Left lung (tissue), 10 donors: ENCODE data around the gene GNAO1. TPM values are rescaled to one million over a fixed set of nuclear protein-coding genes. Genes with fewer than 3 reads are reported as not detected.

Source experiments
- ATAC-seq: fragments of 200-7000 bp; cut with Tn5 transposase; one replicate; pipeline ENCODE4 v1.9.1; 2020; ENCODE audit warnings: moderate library complexity
- DNase-seq, 4 donors: peaks; one replicate each; pipeline ENCODE4 v3.0.0-alpha.2; 2013 to 2020
- H3K27ac ChIP-seq, 2 donors: fragments of 200-600 bp; sonication (generic) in 1 of 2; one replicate each; pipeline versions ENCODE4 v1.5.0 to v1.8.0; 2020 to 2021
- H3K27me3 ChIP-seq, 2 donors: fragments of 200-600 bp; sonication (generic) in 1 of 2; one replicate each; pipeline versions ENCODE4 v1.5.0 to v1.8.0; 2020 to 2021
- H3K36me3 ChIP-seq, 2 donors: fragments of 200-600 bp; sonication (generic) in 1 of 2; one replicate each; pipeline versions ENCODE4 v1.5.0 to v1.8.0; 2020 to 2021
- H3K4me1 ChIP-seq, 2 donors: fragments of 200-600 bp; one replicate each; pipeline ENCODE4 v1.8.0; 2021
- H3K4me3 ChIP-seq, 2 donors: fragments of 200-600 bp; sonication (generic) in 1 of 2; one replicate each; pipeline versions ENCODE4 v1.5.0 to v1.8.0; 2020 to 2021; ENCODE audit warnings: mild to moderate bottlenecking in 1 of 2
- H3K9me3 ChIP-seq, 2 donors: fragments of 200-600 bp; sonication (generic) in 1 of 2; one replicate each; pipeline versions ENCODE4 v1.5.0 to v1.8.0; 2020 to 2021
- intact Hi-C, 2 donors: fragments of 100-400 bp; cut with DNase I; formaldehyde crosslinking; loops; one replicate each; pipeline versions ENCODE4 v1.11.2 to v1.14.2; 2022
- polyA plus RNA-seq, 6 donors: library from polyadenylated mRNA; unstranded; fragments of 120-200 nt; gene quantifications; one replicate each; pipeline ENCODE4 v1.2.1, GENCODE V29; 2013; ENCODE audit not compliant: insufficient read length in 6 of 6
- total RNA-seq, 2 donors: library from RNA; stranded (reverse); fragmentation: NEBNext Ultra II Directional; extraction: Animal tissue kit (Norgen Biotek cat#: 25700); gene quantifications; one replicate each; pipeline ENCODE4 v1.2.1, GENCODE V29; 2021
- TF ChIP-seq, protein P1 (sequence below), 2 donors: fragments of 200-600 bp; sonication (generic) in 1 of 2; IDR thresholded peaks; one replicate each; pipeline versions ENCODE4 v1.5.0 to v1.8.0; 2021; ENCODE audit warnings: antibody characterized with exemption in 2 of 2
- donor health status: DM: no; HTN: yes; CAD: no.
- donor health status: DM: no; HTN: no; CAD: no.

The GNAO1 gene
- total and polyA plus RNA-seq, 8 donors, result 1.3 to 34.1 (median 22.2) TPM

- Histone ChIP-seq H3K27ac (no peak overlapping the region), H3K9me3 (no peaks in the 10 kb centered on the region), H3K27me3 (no peaks in the 10 kb centered on the region), H3K4me3 (no peak overlapping the region), H3K4me1 (no peaks in the 10 kb centered on the region), H3K36me3 (no peaks in the 10 kb centered on the region)
- ATAC-seq, result peak; percentile 63
- no peak for DNase-seq
- intact Hi-C loops, result no loop called here
- TF ChIP-seq, protein P1, sequence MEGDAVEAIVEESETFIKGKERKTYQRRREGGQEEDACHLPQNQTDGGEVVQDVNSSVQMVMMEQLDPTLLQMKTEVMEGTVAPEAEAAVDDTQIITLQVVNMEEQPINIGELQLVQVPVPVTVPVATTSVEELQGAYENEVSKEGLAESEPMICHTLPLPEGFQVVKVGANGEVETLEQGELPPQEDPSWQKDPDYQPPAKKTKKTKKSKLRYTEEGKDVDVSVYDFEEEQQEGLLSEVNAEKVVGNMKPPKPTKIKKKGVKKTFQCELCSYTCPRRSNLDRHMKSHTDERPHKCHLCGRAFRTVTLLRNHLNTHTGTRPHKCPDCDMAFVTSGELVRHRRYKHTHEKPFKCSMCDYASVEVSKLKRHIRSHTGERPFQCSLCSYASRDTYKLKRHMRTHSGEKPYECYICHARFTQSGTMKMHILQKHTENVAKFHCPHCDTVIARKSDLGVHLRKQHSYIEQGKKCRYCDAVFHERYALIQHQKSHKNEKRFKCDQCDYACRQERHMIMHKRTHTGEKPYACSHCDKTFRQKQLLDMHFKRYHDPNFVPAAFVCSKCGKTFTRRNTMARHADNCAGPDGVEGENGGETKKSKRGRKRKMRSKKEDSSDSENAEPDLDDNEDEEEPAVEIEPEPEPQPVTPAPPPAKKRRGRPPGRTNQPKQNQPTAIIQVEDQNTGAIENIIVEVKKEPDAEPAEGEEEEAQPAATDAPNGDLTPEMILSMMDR (IDR thresholded peaks at IDR 0.05), result no peak
Measured at GRCh38 chr16:56275076-56275475, 83.8 kb downstream of the GNAO1 start.

GRCh38 chr16:56275801-56276200 lies 84.5 kb downstream of the GNAO1 start:
- no peak for ATAC-seq
- Histone ChIP-seq H3K4me3 (no peak overlapping the region), H3K36me3 (no peaks in the 10 kb centered on the region), H3K27ac (no peak overlapping the region), H3K4me1 (no peaks in the 10 kb centered on the region), H3K9me3 (no peaks in the 10 kb centered on the region), H3K27me3 (no peaks in the 10 kb centered on the region)
- intact Hi-C loops, result no loop called here
- TF ChIP-seq, protein P1 (IDR thresholded peaks at IDR 0.05), result no peak
- DNase-seq, result no peak

DNA sequence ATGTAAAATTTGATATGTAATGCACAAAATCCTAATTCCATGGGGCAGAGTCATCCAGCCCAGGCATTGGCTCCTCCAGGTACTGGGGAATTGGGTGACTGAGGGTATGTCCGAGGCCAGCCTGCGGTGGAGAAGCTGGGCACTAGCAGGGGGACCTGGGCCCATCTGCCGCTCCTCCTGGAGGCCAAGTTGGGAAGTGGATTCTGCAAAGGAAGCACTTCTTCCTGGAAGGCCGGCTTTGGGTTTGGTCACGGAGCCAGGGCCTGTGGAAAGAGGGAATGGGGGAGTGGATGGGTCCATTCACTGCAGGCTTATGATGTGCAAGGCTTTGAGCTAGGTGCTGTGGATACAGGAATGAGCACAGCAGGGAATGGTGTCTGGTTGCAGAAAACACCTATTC lies 85.8 kb downstream of the GNAO1 start:
- Histone ChIP-seq H3K4me1 (no peaks in the 10 kb centered on the region), H3K36me3 (no peaks in the 10 kb centered on the region), H3K4me3 (no peak overlapping the region), H3K9me3 (no peaks in the 10 kb centered on the region), H3K27ac (no peak overlapping the region), H3K27me3 (no peaks in the 10 kb centered on the region)
- TF ChIP-seq, protein P1 (IDR thresholded peaks at IDR 0.05), result no peak
- DNase-seq (no peak), ATAC-seq (no peak)
- intact Hi-C loops, result no loop called here

DNA sequence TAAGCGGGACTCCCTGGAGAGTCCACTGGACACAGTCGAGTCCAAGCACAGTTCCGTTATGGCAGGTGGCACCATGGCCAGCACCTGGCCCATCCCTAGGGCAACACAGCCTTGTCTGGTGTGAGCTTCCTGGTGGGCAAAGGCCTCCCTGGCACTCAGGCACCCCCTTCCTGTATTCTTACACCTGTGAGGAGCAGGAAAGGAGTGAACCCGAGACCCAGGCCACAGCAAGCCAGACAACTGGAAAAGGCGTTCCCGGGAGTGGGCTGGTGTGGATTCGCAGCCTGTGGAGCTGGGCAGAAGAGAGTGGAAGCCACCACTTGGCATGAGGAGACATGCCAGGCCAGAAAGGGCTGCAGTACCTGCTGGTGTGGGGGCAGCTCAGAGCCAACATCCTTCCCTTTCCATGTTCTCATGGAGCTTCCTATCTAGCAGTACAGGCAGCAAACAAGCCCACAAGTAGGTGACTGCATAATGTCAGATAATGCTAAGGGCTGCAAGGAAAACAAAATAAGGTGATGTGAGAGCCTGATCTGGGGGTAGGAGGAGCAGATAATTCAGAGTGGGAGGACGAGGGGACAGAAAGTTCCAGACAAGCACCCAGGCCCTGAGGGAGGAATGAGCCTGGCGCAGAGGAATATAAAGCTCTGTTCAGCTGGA lies 87.0 kb downstream of the GNAO1 start:
- ATAC-seq (no peak), DNase-seq (no peak)
- Histone ChIP-seq H3K4me1 (no peaks in the 10 kb centered on the region), H3K9me3 (no peaks in the 10 kb centered on the region), H3K27me3 (no peaks in the 10 kb centered on the region), H3K27ac (no peak overlapping the region), H3K4me3 (no peak overlapping the region), H3K36me3 (no peaks in the 10 kb centered on the region)
- TF ChIP-seq, protein P1 (IDR thresholded peaks at IDR 0.05), result no peak
- intact Hi-C loops, result no loop called here

GRCh38 chr16:56279132-56279531 lies 87.8 kb downstream of the GNAO1 start:
- no peak for DNase-seq
- Histone ChIP-seq H3K27ac (no peak overlapping the region), H3K27me3 (no peaks in the 10 kb centered on the region), H3K36me3 (no peaks in the 10 kb centered on the region), H3K9me3 (no peaks in the 10 kb centered on the region), H3K4me3 (no peak overlapping the region), H3K4me1 (no peaks in the 10 kb centered on the region)
- intact Hi-C loops, result no loop called here
- no peak for ATAC-seq
- TF ChIP-seq, protein P1 (IDR thresholded peaks at IDR 0.05), result no peak
